Renal cortical epithelial cell (primary cell): ENCODE data around the gene TTYH1. TPM values are rescaled to one million over a fixed set of nuclear protein-coding genes. Genes with fewer than 3 reads are reported as not detected.

Source experiments
- DNase-seq: peaks from one replicate; pipeline ENCODE4 v3.0.0-alpha.2; 2011; ENCODE audit warnings: low read depth
- total RNA-seq: library from RNA; depleted of rRNA; stranded (reverse); fragments of >200 nt; gene quantifications from 2 replicates; pipeline ENCODE4 v1.2.3, GENCODE V29; 2014

The TTYH1 gene
- total RNA-seq, 1 donor from 2014 or later, result not detected

GRCh38 chr19:54477650-54478049 lies 62.4 kb downstream of the TTYH1 start:
- no peak for DNase-seq

- peak; percentile 39 for DNase-seq
Observed at GRCh38 chr19:54478677-54479266, 63.5 kb downstream of the TTYH1 start.

GRCh38 chr19:54480051-54480450 lies 64.8 kb downstream of the TTYH1 start:
- DNase-seq, result no peak

- peak; percentile 22 for DNase-seq
Observed at GRCh38 chr19:54481326-54481930, 66.2 kb downstream of the TTYH1 start.

GRCh38 chr19:54482889-54483288 lies 67.6 kb downstream of the TTYH1 start:
- no peak for DNase-seq

GRCh38 chr19:54484451-54484850 lies 69.2 kb downstream of the TTYH1 start:
- DNase-seq, result no peak

GRCh38 chr19:54485851-54486250 lies 70.6 kb downstream of the TTYH1 start:
- DNase-seq, result no peak

Other genes starting within 250 kb of the TTYH1 start
- gene TMC4, start 242.3 kb upstream of the TTYH1 start, total RNA-seq, result 1.8 and 21.9 TPM in 2 replicates
- 32.6 and 132 TPM in 2 replicates for gene MBOAT7, start 225.9 kb upstream of the TTYH1 start, total RNA-seq
- gene TSEN34, start 224.2 kb upstream of the TTYH1 start, total RNA-seq, result 82.5 and 151 TPM in 2 replicates
- gene RPS9, start 214.6 kb upstream of the TTYH1 start, total RNA-seq, result 1,053 and 1,700 TPM in 2 replicates
- not detected in 2 replicates for gene LILRB3, start 192.5 kb upstream of the TTYH1 start, total RNA-seq
- gene LILRA6, start 172.7 kb upstream of the TTYH1 start, total RNA-seq, result not detected in 2 replicates
- not detected in 2 replicates for gene LILRB5, start 158.2 kb upstream of the TTYH1 start, total RNA-seq
- gene LILRB2, start 134.4 kb upstream of the TTYH1 start, total RNA-seq, result not detected in 2 replicates
- gene LILRA5, start 102.3 kb upstream of the TTYH1 start, total RNA-seq, result not detected in 2 replicates
- gene LILRA4, start 76.3 kb upstream of the TTYH1 start, total RNA-seq, result not detected in 2 replicates
- gene LAIR1, start 50.5 kb upstream of the TTYH1 start, total RNA-seq, result not detected in 2 replicates
- 26.7 and 52.5 TPM in 2 replicates for gene LENG8, start 33.7 kb downstream of the TTYH1 start, total RNA-seq
- 7.7 and 9.6 TPM in 2 replicates for gene LENG9, start 48.3 kb downstream of the TTYH1 start, total RNA-seq
- 4.7 and 26.7 TPM in 2 replicates for gene CDC42EP5, start 57.8 kb downstream of the TTYH1 start, total RNA-seq
- not detected in 2 replicates for gene LAIR2, start 87.4 kb downstream of the TTYH1 start, total RNA-seq
- not detected in 2 replicates for gene LILRA2, start 158.3 kb downstream of the TTYH1 start, total RNA-seq
- gene LILRA1, start 178.2 kb downstream of the TTYH1 start, total RNA-seq, result not detected in 2 replicates
- gene LILRB1, start 215.0 kb downstream of the TTYH1 start, total RNA-seq, result not detected in 2 replicates
- gene LILRB4, start 247.5 kb downstream of the TTYH1 start, total RNA-seq, result not detected in 2 replicates